NB4 (cell line): Measurements from ENCODE around the gene ALPG.

Source experiments
- TF ChIP-seq, protein P1 (sequence below): IDR thresholded peaks from one replicate; pipeline ENCODE4 v1.5.1; 2012; ENCODE audit warnings: low read depth, low read length
- TF ChIP-seq, protein P2 (sequence below): IDR thresholded peaks from 2 replicates; pipeline ENCODE4 v1.6.1; 2011; ENCODE audit warnings: low read depth, low read length

DNA sequence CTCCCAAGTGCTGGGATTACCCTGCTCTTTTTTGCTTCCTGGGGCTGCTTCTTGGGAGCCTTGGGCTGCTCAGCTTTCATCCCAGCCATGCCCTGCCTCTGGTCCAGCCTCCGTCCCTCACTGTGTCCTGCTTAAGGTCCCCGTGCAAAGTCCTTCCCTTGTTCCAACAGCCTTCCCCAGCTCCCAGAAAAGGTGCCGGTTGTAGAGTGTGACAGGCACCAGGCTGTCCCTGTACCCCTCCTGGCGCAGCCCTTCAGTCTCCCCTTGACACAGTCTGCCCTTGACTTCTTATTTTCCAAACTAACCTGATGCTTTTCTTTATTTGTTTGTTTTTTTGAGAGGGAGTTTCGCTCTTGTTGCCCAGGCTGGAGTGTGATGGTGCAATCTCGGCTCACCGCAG lies 29.2 kb downstream of the ALPG start:
- TF ChIP-seq, protein P1, sequence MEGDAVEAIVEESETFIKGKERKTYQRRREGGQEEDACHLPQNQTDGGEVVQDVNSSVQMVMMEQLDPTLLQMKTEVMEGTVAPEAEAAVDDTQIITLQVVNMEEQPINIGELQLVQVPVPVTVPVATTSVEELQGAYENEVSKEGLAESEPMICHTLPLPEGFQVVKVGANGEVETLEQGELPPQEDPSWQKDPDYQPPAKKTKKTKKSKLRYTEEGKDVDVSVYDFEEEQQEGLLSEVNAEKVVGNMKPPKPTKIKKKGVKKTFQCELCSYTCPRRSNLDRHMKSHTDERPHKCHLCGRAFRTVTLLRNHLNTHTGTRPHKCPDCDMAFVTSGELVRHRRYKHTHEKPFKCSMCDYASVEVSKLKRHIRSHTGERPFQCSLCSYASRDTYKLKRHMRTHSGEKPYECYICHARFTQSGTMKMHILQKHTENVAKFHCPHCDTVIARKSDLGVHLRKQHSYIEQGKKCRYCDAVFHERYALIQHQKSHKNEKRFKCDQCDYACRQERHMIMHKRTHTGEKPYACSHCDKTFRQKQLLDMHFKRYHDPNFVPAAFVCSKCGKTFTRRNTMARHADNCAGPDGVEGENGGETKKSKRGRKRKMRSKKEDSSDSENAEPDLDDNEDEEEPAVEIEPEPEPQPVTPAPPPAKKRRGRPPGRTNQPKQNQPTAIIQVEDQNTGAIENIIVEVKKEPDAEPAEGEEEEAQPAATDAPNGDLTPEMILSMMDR: no peak
- TF ChIP-seq, protein P2, sequence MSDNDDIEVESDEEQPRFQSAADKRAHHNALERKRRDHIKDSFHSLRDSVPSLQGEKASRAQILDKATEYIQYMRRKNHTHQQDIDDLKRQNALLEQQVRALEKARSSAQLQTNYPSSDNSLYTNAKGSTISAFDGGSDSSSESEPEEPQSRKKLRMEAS: no peak
